KMS-11 (cell line): ENCODE measurements around the gene CTDP1.
"Not testable (repeated sequence)": the region's sequence is repeated elsewhere in the genome, so short reads cannot be mapped to it uniquely, and the experiment has no call there.

ENCODE experiments used
- H2AFZ ChIP-seq: fragments of 200-600 bp; sonication (generic); 2 replicates; pipeline ENCODE4 v1.6.1; 2016; ENCODE audit warnings: antibody characterized with exemption, mixed run types, low read depth
- H3K27ac ChIP-seq: fragments of 200-600 bp; sonication (generic); 2 replicates; pipeline ENCODE4 v1.6.1; 2016; ENCODE audit warnings: mild to moderate bottlenecking, mixed run types
- H3K27me3 ChIP-seq: fragments of 200-600 bp; sonication (generic); 2 replicates; pipeline ENCODE4 v1.6.1; 2017; ENCODE audit warnings: mild to moderate bottlenecking, low read depth, mixed run types, moderate library complexity; ENCODE audit not compliant: insufficient read depth
- H3K36me3 ChIP-seq: fragments of 200-600 bp; sonication (generic); 2 replicates; pipeline ENCODE4 v1.6.1; 2017; ENCODE audit warnings: mild to moderate bottlenecking, mixed run types; ENCODE audit not compliant: insufficient read depth
- H3K4me1 ChIP-seq: fragments of 200-600 bp; sonication (generic); 2 replicates; pipeline ENCODE4 v1.6.1; 2016; ENCODE audit warnings: mild to moderate bottlenecking, low read depth, mixed run types; ENCODE audit not compliant: poor library complexity, severe bottlenecking
- H3K4me2 ChIP-seq: fragments of 200-600 bp; sonication (generic); 2 replicates; pipeline ENCODE4 v1.7.0; 2016; ENCODE audit warnings: mild to moderate bottlenecking, mixed run types
- H3K4me3 ChIP-seq: fragments of 200-600 bp; sonication (generic); IDR thresholded peaks from 2 replicates; pipeline ENCODE4 v1.6.1; 2017; ENCODE audit warnings: low read depth, low read length, mixed read lengths; ENCODE audit not compliant: insufficient read depth
- H3K79me2 ChIP-seq: fragments of 200-600 bp; sonication (generic); 2 replicates; pipeline ENCODE4 v1.6.1; 2016; ENCODE audit warnings: low read depth, mixed run types; ENCODE audit not compliant: insufficient read depth
- H3K9ac ChIP-seq: fragments of 200-600 bp; sonication (generic); 2 replicates; pipeline ENCODE4 v1.6.1; 2016; ENCODE audit warnings: mild to moderate bottlenecking, mixed run types
- H4K20me1 ChIP-seq: fragments of 200-600 bp; sonication (generic); 2 replicates; pipeline ENCODE4 v1.6.1; 2016; ENCODE audit warnings: mild to moderate bottlenecking, mixed run types; ENCODE audit not compliant: insufficient read depth
- TF ChIP-seq, protein P1 (sequence below): fragments of 200-600 bp; sonication (generic); conservative IDR thresholded peaks from 2 replicates; pipeline ENCODE4 v1.6.1; 2017; ENCODE audit warnings: low read depth, mild to moderate bottlenecking, antibody characterized with exemption, low read length, moderate library complexity, mixed read lengths

The CTDP1 gene

GRCh38 chr18:79690586-79691482 is 11.2 kb downstream of the CTDP1 start:
- Histone ChIP-seq H4K20me1 (peaks cover 5% of the 10 kb centered on the region; the same call in 1 of the 2 replicates), H3K9ac (no peak overlapping the region), H3K36me3 (peaks cover 3% of the 10 kb centered on the region; the same call in 1 of the 2 replicates), H3K4me3 (no peak overlapping the region), H3K4me1 (no peaks in the 10 kb centered on the region), H3K27me3 (no peaks in the 10 kb centered on the region), H2AFZ (no peak overlapping the region), H3K79me2 (peaks cover 76% of the 10 kb centered on the region), H3K27ac (no peak overlapping the region), H3K4me2 (no peak overlapping the region)
- TF ChIP-seq, protein P1, sequence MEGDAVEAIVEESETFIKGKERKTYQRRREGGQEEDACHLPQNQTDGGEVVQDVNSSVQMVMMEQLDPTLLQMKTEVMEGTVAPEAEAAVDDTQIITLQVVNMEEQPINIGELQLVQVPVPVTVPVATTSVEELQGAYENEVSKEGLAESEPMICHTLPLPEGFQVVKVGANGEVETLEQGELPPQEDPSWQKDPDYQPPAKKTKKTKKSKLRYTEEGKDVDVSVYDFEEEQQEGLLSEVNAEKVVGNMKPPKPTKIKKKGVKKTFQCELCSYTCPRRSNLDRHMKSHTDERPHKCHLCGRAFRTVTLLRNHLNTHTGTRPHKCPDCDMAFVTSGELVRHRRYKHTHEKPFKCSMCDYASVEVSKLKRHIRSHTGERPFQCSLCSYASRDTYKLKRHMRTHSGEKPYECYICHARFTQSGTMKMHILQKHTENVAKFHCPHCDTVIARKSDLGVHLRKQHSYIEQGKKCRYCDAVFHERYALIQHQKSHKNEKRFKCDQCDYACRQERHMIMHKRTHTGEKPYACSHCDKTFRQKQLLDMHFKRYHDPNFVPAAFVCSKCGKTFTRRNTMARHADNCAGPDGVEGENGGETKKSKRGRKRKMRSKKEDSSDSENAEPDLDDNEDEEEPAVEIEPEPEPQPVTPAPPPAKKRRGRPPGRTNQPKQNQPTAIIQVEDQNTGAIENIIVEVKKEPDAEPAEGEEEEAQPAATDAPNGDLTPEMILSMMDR = no peak

DNA sequence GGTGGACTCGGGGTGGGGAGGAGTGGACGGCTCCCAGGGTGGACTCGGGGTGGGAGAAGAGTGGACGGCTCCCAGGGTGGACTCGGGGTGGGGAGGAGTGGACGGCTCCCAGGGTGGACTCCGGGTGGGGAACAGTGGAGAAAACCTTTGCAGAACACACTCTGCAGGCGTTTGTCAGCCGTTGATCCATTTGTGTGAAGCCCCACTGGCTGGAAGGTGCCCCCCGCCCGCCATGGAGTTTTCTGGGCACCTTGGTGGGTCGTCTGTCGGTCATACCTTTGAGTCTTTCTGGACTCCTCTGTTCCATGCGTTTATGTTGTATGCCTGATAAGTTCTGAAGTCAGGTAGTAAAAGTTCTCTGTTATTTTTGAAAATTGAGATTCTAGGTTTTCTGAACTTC is 12.5 kb downstream of the CTDP1 start:
- Histone ChIP-seq H3K79me2 (peaks cover 68% of the 10 kb centered on the region), H3K4me2 (no peak overlapping the region), H3K4me1 (no peaks in the 10 kb centered on the region), H3K4me3 (no peak overlapping the region), H2AFZ (no peak overlapping the region), H3K27ac (no peak overlapping the region), H4K20me1 (peaks cover 2% of the 10 kb centered on the region; the same call in 1 of the 2 replicates), H3K27me3 (no peaks in the 10 kb centered on the region), H3K36me3 (peaks cover 3% of the 10 kb centered on the region; the same call in 1 of the 2 replicates), H3K9ac (no peak overlapping the region)
- TF ChIP-seq, protein P1 = no peak

DNA sequence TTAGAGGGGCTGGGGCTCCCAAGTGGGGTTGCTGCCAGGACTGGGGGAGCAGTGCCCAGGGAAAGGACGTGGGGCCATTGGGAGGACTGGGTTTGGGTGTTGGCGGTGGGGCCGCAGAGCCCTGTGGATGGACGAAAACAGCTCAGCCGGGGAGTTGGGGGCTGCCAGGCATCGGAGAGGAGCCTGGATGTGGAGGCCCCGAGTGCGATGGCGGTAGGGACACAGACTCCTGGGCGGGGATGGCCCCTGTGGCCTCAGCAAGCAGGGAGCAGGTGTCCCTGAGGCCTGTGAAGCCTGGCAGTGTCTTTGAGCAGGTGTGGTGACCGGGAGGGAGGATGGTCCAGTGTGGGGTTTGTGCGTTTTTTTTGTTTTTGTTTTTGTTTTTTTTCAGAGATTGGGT is 13.3 kb downstream of the CTDP1 start:
- TF ChIP-seq, protein P1 = no peak

GRCh38 chr18:79693561-79694205 is 14.1 kb downstream of the CTDP1 start:
- H3K36me3 ChIP-seq = peaks cover 15% of the 10 kb centered on the region; the same call in 1 of the 2 replicates
- H3K9ac ChIP-seq = no peak overlapping the region
- H3K4me3 ChIP-seq = no peak overlapping the region
- H3K27ac ChIP-seq = no peak overlapping the region
- H4K20me1 ChIP-seq = peaks cover 2% of the 10 kb centered on the region; the same call in 1 of the 2 replicates
- no peak overlapping the region for H2AFZ ChIP-seq
- H3K4me2 ChIP-seq = no peak overlapping the region
- H3K79me2 ChIP-seq = peaks cover 64% of the 10 kb centered on the region
- no peaks in the 10 kb centered on the region for H3K27me3 ChIP-seq
- TF ChIP-seq, protein P1 = no peak
- H3K4me1 ChIP-seq = no peaks in the 10 kb centered on the region

More for the DNA sequence above, 13.3 kb downstream of the CTDP1 start:
- H3K4me2 ChIP-seq = no peak overlapping the region
- H3K4me3 ChIP-seq = no peak overlapping the region
- H4K20me1 ChIP-seq = peaks cover 2% of the 10 kb centered on the region; the same call in 1 of the 2 replicates
- no peak overlapping the region for H3K27ac ChIP-seq
- H3K79me2 ChIP-seq = peaks cover 70% of the 10 kb centered on the region
- H3K9ac ChIP-seq = no peak overlapping the region
- no peaks in the 10 kb centered on the region for H3K4me1 ChIP-seq
- peaks cover 8% of the 10 kb centered on the region; the same call in 1 of the 2 replicates for H3K36me3 ChIP-seq
- no peaks in the 10 kb centered on the region for H3K27me3 ChIP-seq
- no peak overlapping the region for H2AFZ ChIP-seq

DNA sequence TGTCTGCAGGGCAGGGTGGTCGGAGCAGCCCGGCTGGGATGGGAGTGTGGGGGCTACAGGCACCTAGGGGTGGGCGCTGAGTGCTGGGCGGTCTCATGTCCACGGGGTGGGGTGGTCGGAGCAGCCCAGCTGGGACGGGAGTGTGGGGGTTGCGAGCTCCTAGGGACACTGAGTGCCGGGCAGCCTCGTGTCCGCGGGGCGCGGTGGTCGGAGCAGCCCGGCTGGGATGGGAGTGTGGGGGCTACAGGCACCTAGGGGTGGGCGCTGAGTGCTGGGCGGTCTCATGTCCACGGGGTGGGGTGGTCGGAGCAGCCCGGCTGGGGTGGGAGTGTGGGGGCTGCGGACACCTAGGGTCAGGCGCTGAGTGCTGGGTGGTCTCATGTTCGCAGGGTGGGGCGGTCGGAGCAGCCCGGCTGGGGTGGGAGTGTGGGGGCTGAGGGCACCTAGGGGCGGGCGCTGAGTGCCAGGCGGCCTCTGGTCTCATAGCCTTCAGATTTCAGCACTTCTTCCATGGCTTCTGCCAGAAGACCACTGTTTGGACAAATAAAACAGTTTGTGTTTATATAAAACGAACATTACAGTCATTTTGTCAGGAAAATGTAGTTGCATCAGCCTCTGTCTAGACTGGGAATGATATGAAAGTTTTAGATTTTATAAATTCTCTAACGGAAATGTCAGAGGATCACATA is 14.7 kb downstream of the CTDP1 start:
- H3K4me1 ChIP-seq, H2AFZ ChIP-seq, H4K20me1 ChIP-seq, H3K27me3 ChIP-seq, H3K4me2 ChIP-seq, H3K9ac ChIP-seq, H3K4me3 ChIP-seq, H3K27ac ChIP-seq: not testable (repeated sequence)
- Histone ChIP-seq H3K36me3 (peaks cover 20% of the 10 kb centered on the region; the same call in 1 of the 2 replicates), H3K79me2 (peaks cover 58% of the 10 kb centered on the region)
